Transverse colon (tissue), 4 donors: Measurements from ENCODE around the gene TBC1D16.

Source experiments
- EP300 ChIP-seq: sonication (generic); formaldehyde crosslinking; IDR thresholded peaks from one replicate; pipeline ENCODE4 v1.6.1; 2017; ENCODE audit warnings: antibody characterized with exemption, low read depth
- POLR2A ChIP-seq: fragments of 450-650 bp; IDR thresholded peaks from one replicate; pipeline ENCODE4 v1.6.1; 2016; ENCODE audit warnings: antibody characterized with exemption, mild to moderate bottlenecking, moderate library complexity
- POLR2AphosphoS5 ChIP-seq, 3 donors: sonication (generic); formaldehyde crosslinking; IDR thresholded peaks; one replicate each; pipeline ENCODE4 v1.6.1; 2016; ENCODE audit warnings: antibody characterized with exemption in 3 of 3
- TF ChIP-seq, protein P1 (sequence below), 5 experiments: fragments of 200-600 bp in 3 of 5; fragments of 450-650 bp in 2 of 5; sonication (generic) in 3 of 5; IDR thresholded peaks; 1 replicate in 2 of 5; 2 replicates in 3 of 5; pipeline ENCODE4 v1.5.1; 2016 to 2017; ENCODE audit warnings: antibody characterized with exemption in 5 of 5, inconsistent platforms in 3 of 5, mild to moderate bottlenecking in 2 of 5, moderate library complexity in 1 of 5

DNA sequence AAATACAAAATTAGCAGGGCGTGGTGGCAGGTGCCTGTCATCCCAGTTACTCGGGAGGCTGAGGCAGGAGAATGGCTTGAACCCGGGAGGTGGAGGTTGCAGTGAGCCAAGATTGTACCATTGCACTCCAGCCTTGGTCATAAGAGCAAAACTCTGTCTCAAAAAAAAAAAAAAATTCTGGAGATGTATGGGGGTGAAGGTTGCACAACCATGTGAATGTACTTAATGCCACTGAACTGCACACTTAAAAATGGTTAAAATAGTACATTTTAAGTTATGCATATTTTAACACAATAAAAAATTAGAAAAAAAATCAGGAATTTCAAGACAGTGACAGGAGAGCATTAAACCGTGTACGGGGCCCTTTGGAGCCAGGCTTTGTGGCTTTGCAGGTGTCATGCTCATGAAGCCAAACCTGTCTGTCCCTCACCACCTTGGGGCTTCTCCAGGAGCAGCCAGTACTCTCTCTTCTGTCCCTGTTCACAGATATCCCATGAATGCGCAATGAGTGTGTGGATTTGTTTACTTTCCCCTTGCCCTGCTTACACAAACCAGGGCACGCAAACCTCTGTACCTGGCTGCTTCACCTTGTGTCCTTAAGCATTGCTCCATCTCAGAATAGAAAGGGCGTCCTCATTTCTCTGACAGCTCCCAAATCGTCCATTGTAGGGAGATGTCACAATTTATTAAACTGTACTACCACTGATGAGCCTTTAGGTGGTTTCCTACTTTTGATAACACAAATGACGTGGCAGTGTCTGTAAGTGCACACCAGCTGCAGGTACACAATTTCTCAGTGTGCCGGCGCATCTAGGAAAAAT, 138.2 kb downstream of the TBC1D16 start:
- TF ChIP-seq, protein P1, sequence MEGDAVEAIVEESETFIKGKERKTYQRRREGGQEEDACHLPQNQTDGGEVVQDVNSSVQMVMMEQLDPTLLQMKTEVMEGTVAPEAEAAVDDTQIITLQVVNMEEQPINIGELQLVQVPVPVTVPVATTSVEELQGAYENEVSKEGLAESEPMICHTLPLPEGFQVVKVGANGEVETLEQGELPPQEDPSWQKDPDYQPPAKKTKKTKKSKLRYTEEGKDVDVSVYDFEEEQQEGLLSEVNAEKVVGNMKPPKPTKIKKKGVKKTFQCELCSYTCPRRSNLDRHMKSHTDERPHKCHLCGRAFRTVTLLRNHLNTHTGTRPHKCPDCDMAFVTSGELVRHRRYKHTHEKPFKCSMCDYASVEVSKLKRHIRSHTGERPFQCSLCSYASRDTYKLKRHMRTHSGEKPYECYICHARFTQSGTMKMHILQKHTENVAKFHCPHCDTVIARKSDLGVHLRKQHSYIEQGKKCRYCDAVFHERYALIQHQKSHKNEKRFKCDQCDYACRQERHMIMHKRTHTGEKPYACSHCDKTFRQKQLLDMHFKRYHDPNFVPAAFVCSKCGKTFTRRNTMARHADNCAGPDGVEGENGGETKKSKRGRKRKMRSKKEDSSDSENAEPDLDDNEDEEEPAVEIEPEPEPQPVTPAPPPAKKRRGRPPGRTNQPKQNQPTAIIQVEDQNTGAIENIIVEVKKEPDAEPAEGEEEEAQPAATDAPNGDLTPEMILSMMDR (IDR thresholded peaks at IDR 0.05): no peak
- TF ChIP-seq EP300 (no peak), POLR2A (no peak), POLR2AphosphoS5 (IDR thresholded peaks at IDR 0.05) (no peak)
